Heart right ventricle (tissue), 16 donors: ENCODE measurements around the gene IFT81. TPM values are rescaled to one million over a fixed set of nuclear protein-coding genes. Genes with fewer than 3 reads are reported as not detected.
A peak's percentile ranks its signal among the peaks of the same experiment; 100 is the strongest.

ENCODE experiments used
- ATAC-seq, 8 donors: fragments of 200-7000 bp; cut with Tn5 transposase; one replicate each; pipeline ENCODE4 v1.9.1; 2020; ENCODE audit warnings: mild to moderate bottlenecking in 8 of 8, moderate library complexity in 8 of 8, moderate number of reproducible peaks in 1 of 8
- DNase-seq, 2 donors: peaks; one replicate each; pipeline ENCODE4 v3.0.0-alpha.2; 2020
- H3K27ac ChIP-seq, 10 donors: fragments of 200-600 bp; sonication (generic) in 2 of 10; one replicate each; pipeline versions ENCODE4 v1.5.0 to v1.8.0; 2020 to 2022; ENCODE audit warnings: mild to moderate bottlenecking in 3 of 10
- H3K27me3 ChIP-seq, 7 donors: fragments of 200-600 bp; one replicate each; pipeline ENCODE4 v1.8.0; 2021 to 2022; ENCODE audit warnings: mild to moderate bottlenecking in 2 of 7
- H3K36me3 ChIP-seq, 9 donors: fragments of 200-600 bp; sonication (generic) in 1 of 9; one replicate each; pipeline versions ENCODE4 v1.5.0 to v1.8.0; 2020 to 2022; ENCODE audit warnings: mild to moderate bottlenecking in 2 of 9
- H3K4me1 ChIP-seq, 9 donors: fragments of 200-600 bp; sonication (generic) in 1 of 9; one replicate each; pipeline versions ENCODE4 v1.5.0 to v1.8.0; 2020 to 2022; ENCODE audit warnings: mild to moderate bottlenecking in 4 of 9
- H3K4me3 ChIP-seq, 10 donors: fragments of 200-600 bp; sonication (generic) in 2 of 10; one replicate each; pipeline versions ENCODE4 v1.5.0 to v1.8.0; 2020 to 2022; ENCODE audit warnings: mild to moderate bottlenecking in 7 of 10, moderate library complexity in 2 of 10
- H3K9me3 ChIP-seq, 11 donors: fragments of 200-600 bp in 10 of 11; sonication (generic) in 2 of 11; one replicate each; pipeline versions ENCODE4 v1.5.0 to v1.8.0; 2013 to 2022; ENCODE audit warnings: mild to moderate bottlenecking in 2 of 11, control low read depth in 1 of 11, moderate library complexity in 1 of 11
- WGBS, 2 donors: extraction: QIAGEN DNeasy Blood & Tissue Kit; methylation state at CpG; one replicate each; pipeline ENCODE4 v1.1.7; 2013; ENCODE audit warnings: inconsistent platforms in 1 of 2; 5-methylcytosine and 5-hydroxymethylcytosine counted together
- intact Hi-C, 10 donors: fragments of 100-400 bp; cut with DNase I; formaldehyde crosslinking; loops; one replicate each; pipeline versions ENCODE4 v1.11.1 to v1.14.2; 2022
- polyA plus RNA-seq, 2 donors: library from polyadenylated mRNA; stranded (reverse); fragments of 200-250 nt; gene quantifications; one replicate each; pipeline ENCODE4 v1.2.3, GENCODE V29; 2013
- total RNA-seq, 10 donors: library from RNA; stranded (reverse); fragmentation: NEBNext Ultra II Directional in 3 of 10; extraction: Animal tissue kit (Norgen Biotek cat#: 25700) in 3 of 10; gene quantifications; one replicate each; pipeline versions ENCODE4 v1.2.1 to v1.2.4, GENCODE V29; 2021 to 2023
- TF ChIP-seq, protein P1 (sequence below), 9 donors: fragments of 200-600 bp; sonication (generic) in 2 of 9; IDR thresholded peaks; one replicate each; pipeline versions ENCODE4 v1.5.0 to v1.8.0; 2021 to 2022; ENCODE audit warnings: antibody characterized with exemption in 9 of 9, mild to moderate bottlenecking in 5 of 9, moderate library complexity in 1 of 9
- donor health status: Arrhythmogenic right ventricular cardiomyopathy.
- donor health status: ischemic (EF 13 %, LVEDD 7.1; RV severe dilation, severe dysfunction).
- donor health status: healthy with polysubstance abuse.
- donor health status: DM: no; HTN: yes; CAD: no.
- donor health status: DM: no; HTN: no; CAD: no.
- donor health status: ischemic (EF 25% LVEDD 6.9; RV normal size, moderate dysfunction).
- donor health status: ischemic (EF 25% LVEDD 5.7; RV mildly dilated, moderate dysfunction).
- donor health status: healthy.
- donor health status: DM: yes; HTN: yes; CAD: no.
- donor health status: Ischemic cardiomyopathy.
- donor health status: ischemic (EF 35%, LVEDD 5.7; RV mildly dilated, moderate dysfunction).
- donor health status: nonischemic (EF 11% LVEDD 7.7; RV severe dilation, severe dysfunction).
- donor health status: DM: yes; HTN: yes; CAD: no.
- donor health status: PGD.
- donor health status: ischemic (EF 29% LVEDD 5.4; RV normal size, mild dysfunction).
- donor health status: nonischemic (EF 23%, LVEDD 6.1; RV moderate dilation, normal function).

The IFT81 gene
- total and polyA plus RNA-seq, 12 donors, result 5.1 to 11.7 (median 8.3) TPM

DNA sequence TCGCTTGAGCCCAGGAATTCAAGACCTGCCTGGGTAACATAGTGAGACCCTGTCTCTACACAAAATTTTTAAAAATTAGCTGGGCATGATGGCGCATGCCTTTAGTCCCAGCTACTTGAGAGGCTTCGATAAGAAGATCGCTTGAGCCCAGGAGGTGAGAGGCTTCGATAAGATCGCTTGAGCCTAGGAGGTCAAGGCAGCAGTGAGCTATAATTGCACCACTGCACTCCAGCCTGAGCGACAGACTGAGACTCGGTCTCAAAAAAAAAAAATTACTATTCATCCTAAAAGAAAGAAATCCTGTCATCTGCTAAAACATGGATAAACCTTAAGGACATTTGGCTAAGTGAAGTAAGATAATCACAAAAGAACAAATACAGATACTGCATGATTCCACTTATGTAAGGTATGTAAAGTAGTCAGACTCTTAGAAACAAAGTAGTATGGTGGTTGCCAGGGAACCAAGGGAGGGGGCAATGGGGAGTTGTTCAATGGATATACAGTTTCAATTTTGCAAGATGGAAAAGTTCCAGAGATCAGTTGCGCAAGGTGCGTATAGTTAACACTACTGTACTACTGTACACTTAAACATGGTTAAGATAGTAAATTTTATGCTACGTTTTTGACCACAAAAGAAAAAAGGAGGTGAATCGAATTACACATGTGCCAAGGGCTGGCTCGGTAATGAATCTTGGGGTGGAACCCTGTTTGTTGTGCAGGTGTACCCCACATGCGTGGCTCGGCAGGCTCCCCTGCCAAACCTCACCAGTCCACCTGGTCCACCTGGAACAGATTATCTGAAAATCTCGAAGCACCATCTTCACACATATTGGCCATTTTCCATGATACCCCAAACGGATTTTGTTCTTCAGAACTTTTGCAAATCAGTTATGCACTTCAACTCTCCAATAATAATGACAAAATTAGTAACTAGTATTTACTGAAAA, 138.6 kb downstream of the IFT81 start:
- ATAC-seq (no peak), DNase-seq (no peak)
- H3K4me1 ChIP-seq, result peaks cover 0 to 29% (median 16%) of the 10 kb centered on the region in 9 donors
- no peak overlapping the region for H3K27ac ChIP-seq
- H3K9me3 ChIP-seq, result no peaks in the 10 kb centered on the region
- TF ChIP-seq, protein P1, sequence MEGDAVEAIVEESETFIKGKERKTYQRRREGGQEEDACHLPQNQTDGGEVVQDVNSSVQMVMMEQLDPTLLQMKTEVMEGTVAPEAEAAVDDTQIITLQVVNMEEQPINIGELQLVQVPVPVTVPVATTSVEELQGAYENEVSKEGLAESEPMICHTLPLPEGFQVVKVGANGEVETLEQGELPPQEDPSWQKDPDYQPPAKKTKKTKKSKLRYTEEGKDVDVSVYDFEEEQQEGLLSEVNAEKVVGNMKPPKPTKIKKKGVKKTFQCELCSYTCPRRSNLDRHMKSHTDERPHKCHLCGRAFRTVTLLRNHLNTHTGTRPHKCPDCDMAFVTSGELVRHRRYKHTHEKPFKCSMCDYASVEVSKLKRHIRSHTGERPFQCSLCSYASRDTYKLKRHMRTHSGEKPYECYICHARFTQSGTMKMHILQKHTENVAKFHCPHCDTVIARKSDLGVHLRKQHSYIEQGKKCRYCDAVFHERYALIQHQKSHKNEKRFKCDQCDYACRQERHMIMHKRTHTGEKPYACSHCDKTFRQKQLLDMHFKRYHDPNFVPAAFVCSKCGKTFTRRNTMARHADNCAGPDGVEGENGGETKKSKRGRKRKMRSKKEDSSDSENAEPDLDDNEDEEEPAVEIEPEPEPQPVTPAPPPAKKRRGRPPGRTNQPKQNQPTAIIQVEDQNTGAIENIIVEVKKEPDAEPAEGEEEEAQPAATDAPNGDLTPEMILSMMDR (IDR thresholded peaks at IDR 0.05), result no peak
- 58 to 70% methylated on average over 17 of the region's 17 CpGs for WGBS, 2 donors
- H3K36me3 ChIP-seq, result no peaks in the 10 kb centered on the region
- no peaks in the 10 kb centered on the region for H3K27me3 ChIP-seq
- no peak overlapping the region for H3K4me3 ChIP-seq
- intact Hi-C loops, result no loop called here

DNA sequence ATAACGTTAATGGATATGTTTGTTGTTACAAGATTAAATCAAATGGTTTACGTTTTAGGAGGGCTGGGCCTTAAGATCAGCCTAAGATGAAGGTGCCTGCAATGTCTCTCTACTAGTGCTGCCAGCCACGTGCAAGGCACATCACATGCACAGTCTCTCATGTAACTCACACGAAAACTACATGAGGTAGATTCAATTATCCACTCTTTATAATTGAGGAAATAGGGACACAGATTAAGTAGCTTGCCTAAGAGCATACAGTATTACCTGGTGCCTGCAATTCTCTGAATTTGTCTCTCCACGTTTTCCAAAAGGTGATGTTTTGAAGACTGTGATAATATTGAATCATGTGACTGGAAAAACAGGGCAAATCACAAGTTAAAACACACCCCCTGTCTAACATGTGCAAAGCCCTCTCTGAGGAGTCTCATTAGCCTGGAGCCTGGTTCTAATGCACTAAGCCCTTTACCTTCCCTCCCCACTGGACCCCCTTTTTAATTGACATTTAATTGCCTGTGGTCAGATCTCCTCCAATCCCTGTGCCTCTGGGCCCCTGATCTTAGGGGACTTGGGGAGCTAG, 142.3 kb downstream of the IFT81 start:
- no peak for DNase-seq
- intact Hi-C loops, result no loop called here
- TF ChIP-seq, protein P1 (IDR thresholded peaks at IDR 0.05), result no peak
- 58 to 71% methylated on average over 5 of the region's 5 CpGs for WGBS, 2 donors
- ATAC-seq, result no peak
- peak overlapping the region in 9 of 10 donors; percentile 42 to 83 (median 69) for H3K27ac ChIP-seq
- H3K9me3 ChIP-seq, result no peaks in the 10 kb centered on the region
- peaks cover 0 to 56% (median 36%) of the 10 kb centered on the region in 9 donors for H3K4me1 ChIP-seq
- H3K27me3 ChIP-seq, result no peaks in the 10 kb centered on the region
- H3K36me3 ChIP-seq, result no peaks in the 10 kb centered on the region
- peak overlapping the region in 2 of 10 donors; percentile 12 to 34 for H3K4me3 ChIP-seq

DNA sequence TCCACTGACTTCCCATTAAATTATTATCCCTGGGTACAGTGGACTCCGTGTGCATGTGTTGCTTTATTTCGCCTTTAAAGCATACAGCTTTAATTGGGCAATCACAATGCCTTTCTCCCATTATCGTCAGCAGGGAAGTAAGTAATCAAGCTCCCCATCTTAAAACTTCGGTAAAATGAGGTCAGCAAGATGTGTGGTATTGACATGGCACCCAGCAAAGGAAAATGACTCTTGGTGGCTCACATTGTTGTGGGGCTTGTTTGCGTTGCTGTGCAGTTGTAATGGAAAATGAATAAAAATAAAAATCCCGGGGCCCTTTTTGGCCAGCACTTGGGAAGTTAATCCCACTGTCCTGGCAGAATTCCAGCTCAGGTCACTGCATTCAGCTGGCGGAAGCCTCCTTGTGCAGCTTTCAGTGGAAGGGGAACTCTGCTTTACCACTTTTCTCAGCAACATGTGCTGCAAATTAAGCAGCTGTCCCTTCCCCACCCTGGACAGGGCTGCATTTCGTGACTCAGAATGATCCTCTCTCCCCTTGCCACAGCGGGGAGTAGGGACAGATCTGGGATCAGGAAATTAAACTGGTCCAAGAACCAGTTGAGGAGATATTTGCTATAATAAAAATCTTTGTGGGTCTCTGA, 142.9 kb downstream of the IFT81 start:
- intact Hi-C loops, result no loop called here
- H3K36me3 ChIP-seq, result no peaks in the 10 kb centered on the region
- no peaks in the 10 kb centered on the region for H3K27me3 ChIP-seq
- DNase-seq, result peak; percentile 33 to 90
- 11 to 16% methylated on average over 9 of the region's 9 CpGs for WGBS, 2 donors
- TF ChIP-seq, protein P1 (IDR thresholded peaks at IDR 0.05), result no peak
- H3K4me3 ChIP-seq, result peak overlapping the region in 6 of 10 donors; percentile 2 to 34 (median 10)
- H3K9me3 ChIP-seq, result no peaks in the 10 kb centered on the region
- ATAC-seq, result peak; percentile 49 to 87 (median 70)
- peak overlapping the region in 9 of 10 donors; percentile 42 to 83 (median 69) for H3K27ac ChIP-seq
- H3K4me1 ChIP-seq, result peaks cover 0 to 58% (median 36%) of the 10 kb centered on the region in 9 donors

Other genes starting within 250 kb of the IFT81 start
- 10 to 100 TPM; 18.0 to 28.0 (median 22.0) TPM for gene GLTP, start 243.8 kb upstream of the IFT81 start, total RNA-seq
- 10 to 100 TPM; 19.4 to 23.1 TPM for gene GLTP, start 243.8 kb upstream of the IFT81 start, polyA plus RNA-seq
- gene TCHP, start 224.1 kb upstream of the IFT81 start, total RNA-seq, result 10 to 100 TPM in 4 of 10 donors, 1 to 10 TPM in 6; 7.0 to 14.1 (median 9.1) TPM
- gene TCHP, start 224.1 kb upstream of the IFT81 start, polyA plus RNA-seq, result 10 to 100 TPM in 1 of 2 donors, 1 to 10 TPM in 1; 7.3 to 13.2 TPM
- gene GIT2, start 128.0 kb upstream of the IFT81 start, total RNA-seq, result 10 to 100 TPM; 31.7 to 44.9 (median 40.1) TPM
- 10 to 100 TPM; 17.8 to 21.5 TPM for gene GIT2, start 128.0 kb upstream of the IFT81 start, polyA plus RNA-seq
- 10 to 100 TPM; 15.3 to 29.0 (median 18.6) TPM for gene ANKRD13A, start 124.9 kb upstream of the IFT81 start, total RNA-seq
- gene ANKRD13A, start 124.9 kb upstream of the IFT81 start, polyA plus RNA-seq, result 10 to 100 TPM; 14.0 to 25.7 TPM
- gene C12orf76, start 75.8 kb upstream of the IFT81 start, total RNA-seq, result 1 to 10 TPM; 3.7 to 8.3 (median 5.3) TPM
- 1 to 10 TPM; 5.9 to 7.8 TPM for gene C12orf76, start 75.8 kb upstream of the IFT81 start, polyA plus RNA-seq
- gene ATP2A2, start 156.9 kb downstream of the IFT81 start, total RNA-seq, result 1,000 to 10,000 TPM; 1,003 to 4,750 (median 1,632) TPM
- 100 to 1,000 TPM; 316 to 678 TPM for gene ATP2A2, start 156.9 kb downstream of the IFT81 start, polyA plus RNA-seq